SU-DHL-6 (cell line): Measurements from ENCODE around the gene ZNF280B.

ENCODE experiments used
- H2AFZ ChIP-seq: fragments of 200-600 bp; sonication (generic); 2 replicates; pipeline ENCODE4 v1.6.1; 2014; ENCODE audit warnings: low read depth, mild to moderate bottlenecking, moderate library complexity, mixed read lengths, antibody characterized with exemption, low read length; ENCODE audit not compliant: severe bottlenecking
- H3F3A ChIP-seq: fragments of 200-600 bp; shearing (Covaris generic); 2 replicates; pipeline ENCODE4 v1.6.0; 2016; ENCODE audit warnings: antibody characterized with exemption, mild to moderate bottlenecking; ENCODE audit not compliant: insufficient read depth
- H3K27ac ChIP-seq: fragments of 200-600 bp; sonication (generic); 2 replicates; pipeline ENCODE4 v1.5.1; 2016; ENCODE audit warnings: low read depth, mild to moderate bottlenecking, low read length, moderate library complexity, mixed read lengths
- H3K27me3 ChIP-seq: fragments of 200-600 bp; sonication (generic), shearing (Covaris generic); 2 replicates; pipeline ENCODE4 v1.6.0; 2014; ENCODE audit warnings: mild to moderate bottlenecking, low read length
- H3K36me3 ChIP-seq: fragments of 200-600 bp; sonication (generic); 2 replicates; pipeline ENCODE4 v1.6.1; 2014; ENCODE audit warnings: mild to moderate bottlenecking, low read length, mixed read lengths
- H3K4me2 ChIP-seq: fragments of 300-600, 200-600 bp; shearing (Covaris generic), sonication (generic); 2 replicates; pipeline ENCODE4 v1.6.0; 2014; ENCODE audit warnings: low read length, low read depth, mild to moderate bottlenecking; ENCODE audit not compliant: poor library complexity, severe bottlenecking
- H3K4me3 ChIP-seq: fragments of 200-600 bp; sonication (generic); 2 replicates; pipeline ENCODE4 v1.5.1; 2014; ENCODE audit warnings: antibody characterized with exemption, low read length, mild to moderate bottlenecking, mixed read lengths; ENCODE audit not compliant: insufficient read depth, poor library complexity, severe bottlenecking
- H3K79me2 ChIP-seq: fragments of 200-600 bp; sonication (generic); 2 replicates; pipeline ENCODE4 v1.6.1; 2014; ENCODE audit warnings: mild to moderate bottlenecking, low read length, moderate library complexity; ENCODE audit not compliant: insufficient read depth
- H3K9ac ChIP-seq: fragments of 200-600 bp; sonication (generic); 2 replicates; pipeline ENCODE4 v1.7.0; 2014; ENCODE audit warnings: mild to moderate bottlenecking, low read length
- H3K9me2 ChIP-seq: fragments of 200-600 bp; sonication (generic); replicated peaks from 2 replicates; pipeline ENCODE4 v1.6.1; 2014; ENCODE audit warnings: low read length; ENCODE audit not compliant: insufficient read depth
- H3K9me3 ChIP-seq: fragments of 200-600 bp; sonication (generic); 2 replicates; pipeline ENCODE4 v1.6.1; 2014; ENCODE audit warnings: low read length, mixed read lengths; ENCODE audit not compliant: insufficient read depth
- H4K20me1 ChIP-seq: fragments of 200-600 bp; sonication (generic); 2 replicates; pipeline ENCODE4 v1.6.1; 2014; ENCODE audit warnings: low read depth, mild to moderate bottlenecking, antibody characterized with exemption, low read length, moderate library complexity, mixed read lengths
- CTCF ChIP-seq: fragments of 200-600 bp; sonication (generic); IDR thresholded peaks from one replicate; pipeline ENCODE4 v1.5.1; 2017; ENCODE audit warnings: antibody characterized with exemption, mild to moderate bottlenecking, low read length, moderate library complexity; ENCODE audit not compliant: insufficient read depth, poor library complexity, severe bottlenecking
- EZH2phosphoT487 ChIP-seq: fragments of 200-600 bp; sonication (generic), shearing (Covaris generic); conservative IDR thresholded peaks from 2 replicates; pipeline ENCODE4 v1.6.1; 2018; ENCODE audit warnings: mild to moderate bottlenecking, antibody characterized with exemption, low read length, moderate library complexity, mixed read lengths

ZNF280B gene

DNA sequence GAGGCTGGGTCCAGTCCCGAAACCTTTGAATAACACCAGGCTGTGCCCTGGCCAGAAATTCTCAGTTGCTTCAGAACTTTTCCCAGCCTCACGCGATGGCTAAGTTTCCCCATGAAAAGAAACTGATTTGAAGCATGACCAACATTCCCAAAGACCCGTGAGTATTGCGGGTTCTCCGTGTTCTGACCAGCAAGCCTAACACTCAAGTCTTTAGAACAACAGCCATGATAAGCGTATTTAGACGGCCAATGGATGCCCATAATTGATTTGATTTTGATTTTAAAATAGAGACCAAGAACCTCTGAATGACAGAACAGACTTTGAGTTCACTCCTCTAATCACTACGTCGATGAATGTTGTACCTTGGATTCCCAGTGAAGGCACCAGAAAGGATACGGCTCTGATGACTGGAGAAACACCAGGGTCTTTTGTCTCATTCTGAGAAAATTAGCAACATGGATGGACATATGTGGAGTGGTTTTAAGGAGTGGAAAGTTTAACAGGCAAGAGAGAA, 43.9 kb downstream of the ZNF280B start:
- Histone ChIP-seq H3F3A (peaks cover 4% of the 10 kb centered on the region; the same call in 1 of the 2 replicates), H3K4me3 (no peak overlapping the region), H3K79me2 (no peaks in the 10 kb centered on the region), H3K9me3 (0 out of 2 replicates have a peak, but pooled peaks cover 5% of the 10 kb centered on the region), H4K20me1 (no peaks in the 10 kb centered on the region), H3K36me3 (no peaks in the 10 kb centered on the region), H2AFZ (no peak overlapping the region), H3K9ac (no peak overlapping the region), H3K4me2 (no peak overlapping the region), H3K9me2 (no peaks in the 10 kb centered on the region), H3K27me3 (no peaks in the 10 kb centered on the region), H3K27ac (no peak overlapping the region)
- TF ChIP-seq CTCF = no peak
- TF ChIP-seq EZH2phosphoT487 = no peak

GRCh38 chr22:22463855-22464540, 44.5 kb downstream of the ZNF280B start:
- TF ChIP-seq CTCF (no peak), EZH2phosphoT487 (no peak)
- Histone ChIP-seq H4K20me1 (no peaks in the 10 kb centered on the region), H3K4me3 (no peak overlapping the region), H2AFZ (no peak overlapping the region), H3K9ac (no peak overlapping the region), H3K9me2 (no peaks in the 10 kb centered on the region), H3F3A (peaks cover 4% of the 10 kb centered on the region; the same call in 1 of the 2 replicates), H3K27ac (no peak overlapping the region), H3K27me3 (no peaks in the 10 kb centered on the region), H3K9me3 (0 out of 2 replicates have a peak, but pooled peaks cover 9% of the 10 kb centered on the region), H3K36me3 (no peaks in the 10 kb centered on the region), H3K4me2 (no peak overlapping the region), H3K79me2 (no peaks in the 10 kb centered on the region)

GRCh38 chr22:22462813-22463567, 45.6 kb downstream of the ZNF280B start:
- peak; percentile 37 for TF ChIP-seq CTCF
- TF ChIP-seq EZH2phosphoT487 = no peak
- Histone ChIP-seq H3K4me3 (no peak overlapping the region), H2AFZ (no peak overlapping the region), H3K27me3 (no peaks in the 10 kb centered on the region), H3F3A (peaks cover 4% of the 10 kb centered on the region; the same call in 1 of the 2 replicates), H3K9ac (no peak overlapping the region), H3K79me2 (no peaks in the 10 kb centered on the region), H3K27ac (no peak overlapping the region), H3K36me3 (no peaks in the 10 kb centered on the region), H3K4me2 (no peak overlapping the region), H4K20me1 (no peaks in the 10 kb centered on the region), H3K9me2 (no peaks in the 10 kb centered on the region), H3K9me3 (peaks cover 14% of the 10 kb centered on the region; the same call in 1 of the 2 replicates)
